DMS153 treated with DMSO at 0.1 percent for 48 hours (cell line): Measurements from ENCODE around the gene TLCD2.
"Not testable (repeated sequence)": the region's sequence is repeated elsewhere in the genome, so short reads cannot be mapped to it uniquely, and the experiment has no call there.

Source experiments
- DNase-seq: peaks from one replicate; lab custom pipeline; 2025; ENCODE audit not compliant: unreplicated experiment; lab: John Stamatoyannopoulos, UW

TLCD2 gene

DNA sequence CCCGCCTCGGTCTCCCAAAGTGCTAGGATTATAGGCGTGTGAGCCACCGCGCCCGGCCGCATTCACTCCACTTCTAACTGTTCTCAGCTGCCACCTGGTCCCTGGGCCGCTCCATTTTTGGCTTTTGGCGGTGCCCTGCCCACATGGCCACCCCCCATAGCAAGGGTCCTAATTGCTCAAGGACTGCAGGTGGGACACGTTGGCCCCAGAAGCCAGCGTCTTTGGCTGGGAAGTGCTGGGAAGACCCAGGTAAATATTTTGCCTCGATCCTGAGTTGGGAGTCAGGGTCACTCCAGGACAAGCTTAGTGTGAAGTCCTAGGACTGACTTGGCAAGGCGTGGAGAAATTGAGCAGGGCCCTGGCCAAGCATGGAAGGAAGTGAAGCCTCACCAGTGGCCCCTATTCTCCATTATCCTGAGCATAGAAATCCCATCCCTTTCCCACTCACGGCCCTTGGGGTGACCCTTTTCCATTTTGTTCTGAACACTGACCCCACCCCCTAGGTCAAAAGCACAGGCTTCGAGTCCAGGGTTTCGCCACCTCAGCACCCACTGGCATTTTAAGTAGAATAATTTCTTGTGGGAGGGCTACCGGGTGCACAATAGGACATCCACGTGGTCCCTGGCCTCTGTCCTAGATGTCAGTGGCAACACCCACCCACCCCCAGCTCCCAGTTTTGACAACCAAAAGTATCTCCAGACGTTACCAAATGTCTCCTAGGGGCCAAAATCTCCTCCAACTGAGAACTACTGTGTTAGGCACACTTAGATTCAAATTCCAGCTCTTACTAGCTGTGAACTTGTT is 8.4 kb upstream of the TLCD2 start:
- no peak for DNase-seq

- DNase-seq, result peak; percentile 82
Observed at GRCh38 chr17:1716912-1717695, 6.9 kb upstream of the TLCD2 start.

GRCh38 chr17:1716076-1716911 is 6.1 kb upstream of the TLCD2 start:
- DNase-seq, result peak; percentile 83

- no peak for DNase-seq
Observed at GRCh38 chr17:1715803-1716075, 5.6 kb upstream of the TLCD2 start.

- no peak for DNase-seq
Observed at GRCh38 chr17:1714980-1715802, 5.0 kb upstream of the TLCD2 start.

- DNase-seq, result no peak
Observed at GRCh38 chr17:1714427-1714979, 4.3 kb upstream of the TLCD2 start.

GRCh38 chr17:1713878-1714426 is 3.8 kb upstream of the TLCD2 start:
- no peak for DNase-seq

DNA sequence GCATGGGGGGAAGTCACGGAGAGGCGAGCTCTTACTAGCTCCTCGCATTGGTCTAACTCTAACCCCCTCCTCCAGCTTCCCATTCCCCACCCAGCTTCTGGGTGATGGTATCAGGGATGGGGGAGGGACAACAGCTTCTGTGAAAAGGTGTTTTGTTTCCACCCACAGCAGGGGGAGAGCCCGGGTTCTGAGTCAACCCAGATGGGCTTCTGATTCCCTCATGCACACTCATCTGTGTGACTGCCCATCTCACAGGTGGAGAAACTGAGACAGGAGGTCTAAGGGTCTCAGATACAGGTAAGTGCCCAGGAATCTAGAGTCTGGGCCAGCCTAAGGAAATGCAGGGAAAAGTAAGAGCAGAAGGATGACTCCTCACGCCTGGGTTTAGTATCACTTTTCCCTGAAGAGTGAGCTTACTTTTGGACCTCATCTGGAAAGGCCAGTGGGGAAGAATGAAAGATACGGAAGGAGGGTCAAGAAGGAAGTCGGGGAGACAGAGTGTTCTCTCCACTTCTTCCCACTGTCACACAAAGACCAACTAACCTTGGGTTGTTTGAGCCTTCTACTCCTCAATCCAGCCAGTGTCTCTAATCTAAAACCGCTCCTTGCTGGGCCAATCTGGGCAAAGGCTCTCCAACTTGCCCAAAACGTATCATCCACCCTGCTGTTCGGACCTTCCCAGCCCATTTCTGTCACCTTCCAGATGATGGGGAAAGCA is 3.1 kb upstream of the TLCD2 start:
- no peak for DNase-seq

- DNase-seq, result no peak
Observed at GRCh38 chr17:1712271-1712670, 2.1 kb upstream of the TLCD2 start.

GRCh38 chr17:1711804-1712203 is 1.6 kb upstream of the TLCD2 start:
- DNase-seq, result no peak

- no peak for DNase-seq
Observed at GRCh38 chr17:1710807-1711553, 803 bp upstream of the TLCD2 start.

DNA sequence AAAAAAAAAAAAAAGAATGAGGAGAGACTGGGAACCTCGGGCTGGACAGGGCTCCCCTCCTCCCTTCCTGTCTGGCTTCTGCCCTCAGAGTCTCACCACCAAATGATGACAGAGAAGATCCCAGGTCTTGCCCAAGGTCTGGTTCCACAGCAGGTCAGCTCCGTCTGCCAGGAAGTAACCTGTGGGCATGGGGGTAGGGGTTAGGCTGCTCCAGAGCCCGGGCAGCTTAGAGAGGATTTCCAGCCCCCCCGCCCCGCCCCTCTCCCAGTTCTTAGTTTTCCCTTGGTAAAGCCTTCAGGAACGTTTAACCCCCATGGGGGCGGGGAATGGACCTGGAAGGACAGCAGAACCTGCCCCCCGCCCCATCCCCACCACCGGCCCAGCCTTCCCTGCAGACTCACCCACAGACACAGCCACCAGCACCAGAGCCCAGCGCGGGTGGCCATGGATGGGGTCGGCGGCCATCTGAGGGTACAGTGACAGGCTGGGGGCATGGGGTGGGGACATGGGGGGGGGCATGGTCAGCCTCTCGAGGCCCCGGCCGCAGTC is 700 bp downstream of the TLCD2 start:
- DNase-seq, result no peak

DNA sequence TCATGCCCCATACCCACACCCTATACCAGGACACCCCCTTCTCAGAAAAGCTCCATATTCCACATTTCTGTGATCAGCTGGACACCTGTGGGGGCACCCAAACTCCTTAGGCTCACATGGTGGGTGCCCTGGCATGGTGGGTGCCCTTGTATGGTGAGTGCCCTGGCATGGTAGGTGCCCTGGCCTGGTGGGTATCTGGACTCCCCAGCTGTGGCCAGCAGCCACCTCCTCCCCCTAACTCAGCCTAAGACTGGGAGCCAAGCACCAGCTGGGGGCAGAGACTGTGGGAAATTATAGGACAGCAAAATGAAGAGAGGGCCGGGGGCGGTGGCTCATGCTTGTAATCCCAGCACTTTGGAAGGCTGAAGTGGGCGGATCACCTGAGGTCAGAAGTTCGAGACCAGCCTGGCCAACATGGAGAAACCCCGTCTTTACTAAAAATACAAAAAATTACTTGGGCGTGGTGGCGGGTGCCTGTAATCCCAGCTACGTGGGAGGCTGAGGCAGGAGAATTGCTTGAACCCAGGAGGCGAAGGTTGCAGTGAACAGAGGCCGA is 1.3 kb downstream of the TLCD2 start:
- not testable (repeated sequence) for DNase-seq

DNA sequence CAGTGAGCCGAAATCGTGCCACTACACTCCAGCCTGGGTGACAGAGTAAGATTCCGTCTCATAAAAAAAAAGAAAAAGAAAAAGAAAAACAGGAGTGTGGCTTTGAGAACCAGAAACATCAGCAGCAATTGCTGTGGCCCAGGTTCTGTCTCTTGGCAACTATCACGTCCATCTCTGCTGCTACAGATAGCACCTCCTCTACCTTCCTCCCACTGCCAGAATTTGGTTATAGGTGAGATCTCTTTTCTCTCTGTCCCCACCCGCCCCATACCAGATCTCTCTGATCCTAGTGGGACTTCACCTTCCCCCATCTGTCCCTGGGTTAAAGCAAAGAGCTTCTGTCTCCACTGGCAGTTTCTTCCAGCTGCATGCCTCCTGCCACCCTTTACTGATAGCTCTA is 3.1 kb downstream of the TLCD2 start:
- no peak for DNase-seq

- DNase-seq, result no peak
Observed at GRCh38 chr17:1705004-1705403, 5.2 kb downstream of the TLCD2 start.

GRCh38 chr17:1703063-1703462 is 7.1 kb downstream of the TLCD2 start:
- DNase-seq, result no peak

DNA sequence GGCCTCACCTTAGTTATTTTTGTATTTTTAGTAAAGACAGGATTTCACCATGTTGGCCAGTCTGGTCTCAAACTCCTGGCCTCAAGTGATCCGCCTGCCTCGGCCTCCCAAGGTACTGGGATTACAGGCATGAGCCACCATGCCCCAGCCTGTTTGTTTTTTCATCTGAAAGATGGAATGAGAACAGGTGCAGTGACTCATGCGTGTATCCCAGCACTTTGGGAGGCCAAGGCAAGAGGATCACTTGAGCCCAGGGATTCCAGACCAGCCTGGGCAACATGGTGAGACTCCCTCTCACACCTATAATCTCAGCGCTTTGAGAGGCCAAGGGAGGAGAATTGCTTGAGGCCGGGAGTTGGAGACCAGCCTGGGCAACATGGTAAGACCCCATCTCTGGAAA is 10.3 kb downstream of the TLCD2 start:
- DNase-seq, result not testable (repeated sequence)

DNA sequence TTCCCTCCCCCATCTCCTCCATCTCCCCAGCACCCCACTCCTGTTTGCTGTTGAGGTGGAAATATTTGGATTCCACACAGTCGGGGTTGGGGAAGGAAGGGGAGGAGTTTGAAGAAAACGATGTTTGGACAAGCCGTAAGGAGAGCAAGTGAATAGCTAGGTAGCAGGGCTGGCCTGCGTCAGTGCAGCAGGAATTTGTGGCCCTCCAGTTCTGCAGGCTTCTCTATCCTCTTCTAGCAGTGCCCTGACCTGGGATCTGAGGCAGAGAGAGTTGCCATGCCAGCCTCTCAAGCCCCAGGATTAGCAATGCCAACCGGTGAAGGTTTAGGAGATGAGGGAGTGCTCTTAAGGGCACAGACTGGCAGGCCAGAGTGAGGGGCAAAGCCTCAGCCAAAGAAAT is 12.5 kb downstream of the TLCD2 start:
- DNase-seq, result no peak
